Breast epithelium (tissue), 4 donors: ENCODE measurements around the gene UACA. TPM values are rescaled to one million over a fixed set of nuclear protein-coding genes. Genes with fewer than 3 reads are reported as not detected.

Source experiments
- DNase-seq, 2 donors: peaks; one replicate each; pipeline ENCODE4 v3.0.0-alpha.2; 2019; ENCODE audit warnings: low spot score in 2 of 2
- H3K27ac ChIP-seq, 2 donors: fragments of 200-600 bp; sonication (generic) in 1 of 2; one replicate each; pipeline ENCODE4 v1.5.1; 2016 to 2019; ENCODE audit warnings: mild to moderate bottlenecking in 1 of 2
- H3K27me3 ChIP-seq, 2 donors: fragments of 200-600 bp; sonication (generic) in 1 of 2; one replicate each; pipeline versions ENCODE4 v1.5.1 to v1.6.0; 2017 to 2019; ENCODE audit warnings: control low read depth in 1 of 2, mild to moderate bottlenecking in 1 of 2
- H3K36me3 ChIP-seq: fragments of 200-600 bp; one replicate; pipeline ENCODE4 v1.5.1; 2019
- H3K4me1 ChIP-seq, 2 donors: fragments of 200-600 bp; sonication (generic); one replicate each; pipeline ENCODE4 v1.5.1; 2016 to 2019; ENCODE audit warnings: control low read depth in 1 of 2
- H3K4me3 ChIP-seq, 3 donors: fragments of 200-600 bp; sonication (generic); 1 replicate in 2 of 3; 2 replicates in 1 of 3; pipeline ENCODE4 v1.5.1; 2016 to 2019; ENCODE audit warnings: mild to moderate bottlenecking in 3 of 3, moderate library complexity in 2 of 3
- H3K9me3 ChIP-seq, 2 donors: fragments of 200-600 bp; sonication (generic) in 1 of 2; one replicate each; pipeline ENCODE4 v1.5.1; 2016 to 2019; ENCODE audit warnings: control low read depth in 1 of 2
- POLR2A ChIP-seq: fragments of 450-650 bp; IDR thresholded peaks from one replicate; pipeline ENCODE4 v1.6.1; 2016; ENCODE audit warnings: antibody characterized with exemption, mild to moderate bottlenecking, moderate library complexity
- POLR2AphosphoS5 ChIP-seq, 3 donors: sonication (generic); formaldehyde crosslinking; IDR thresholded peaks; one replicate each; pipeline ENCODE4 v1.6.1; 2017; ENCODE audit warnings: antibody characterized with exemption in 3 of 3
- intact Hi-C: fragments of 100-400 bp; cut with DNase I; formaldehyde crosslinking; loops from one replicate; pipeline ENCODE4 v1.15.1; 2023; ENCODE audit warnings: low total_unique reads
- total RNA-seq, 3 donors: library from RNA; depleted of rRNA; stranded (reverse); fragments of >200 nt; gene quantifications; one replicate each; pipeline ENCODE4 v1.1.0, GENCODE V29; 2016
- TF ChIP-seq, protein P1 (sequence below), 3 donors: fragments of 450-650 bp; IDR thresholded peaks; one replicate each; pipeline ENCODE4 v1.5.1; 2016 to 2017; ENCODE audit warnings: antibody characterized with exemption in 3 of 3, mild to moderate bottlenecking in 3 of 3, moderate library complexity in 3 of 3

The UACA gene
- total RNA-seq, 3 donors from 2014 or later = 68.5 to 144 (median 71.7) TPM

DNA sequence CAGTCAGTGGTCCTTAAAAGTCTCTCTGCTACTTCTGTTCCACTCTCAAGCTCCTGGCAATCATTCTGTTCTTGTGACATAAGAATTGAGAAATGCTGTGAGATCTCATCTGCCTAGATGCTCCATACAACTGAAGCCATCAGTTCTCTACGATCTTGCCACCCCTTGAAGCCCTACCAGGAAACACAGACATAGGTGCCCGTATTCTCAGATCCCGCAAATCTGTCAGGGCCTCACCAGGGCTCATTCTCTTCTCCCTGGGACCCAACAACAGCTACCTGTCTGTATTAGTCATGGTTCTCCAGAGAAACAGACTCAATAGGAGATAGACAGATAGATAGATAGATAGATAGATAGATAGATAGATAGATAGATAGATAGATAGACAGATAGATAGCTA, 149.1 kb downstream of the UACA start:
- Histone ChIP-seq H3K9me3 (no peaks in the 10 kb centered on the region), H3K36me3 (no peaks in the 10 kb centered on the region)
- DNase-seq = no peak

DNA sequence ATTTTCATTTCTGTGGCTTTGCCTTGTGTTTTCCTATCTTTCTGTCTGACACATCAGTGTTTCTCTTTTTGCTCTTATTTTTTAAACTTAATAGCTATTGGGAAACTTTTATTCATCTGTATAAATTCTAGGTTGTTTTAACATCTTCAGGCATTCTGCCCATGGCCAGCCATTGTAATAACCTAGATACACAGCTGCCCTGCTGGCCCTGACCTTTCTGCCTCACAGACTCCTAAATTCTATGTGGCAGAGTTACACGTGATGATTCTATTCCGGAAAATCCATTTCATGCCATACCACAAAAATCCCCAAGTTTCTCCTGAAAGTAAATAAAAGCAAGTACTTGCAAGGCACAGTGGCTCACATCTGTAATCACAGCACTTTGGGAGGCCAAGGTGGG, 150.1 kb downstream of the UACA start:
- Histone ChIP-seq H3K4me1 (no peaks in the 10 kb centered on the region), H3K27ac (no peak overlapping the region), H3K9me3 (no peaks in the 10 kb centered on the region), H3K4me3 (no peak overlapping the region), H3K36me3 (no peaks in the 10 kb centered on the region), H3K27me3 (no peaks in the 10 kb centered on the region)
- intact Hi-C loops = no loop called here
- TF ChIP-seq, protein P1, sequence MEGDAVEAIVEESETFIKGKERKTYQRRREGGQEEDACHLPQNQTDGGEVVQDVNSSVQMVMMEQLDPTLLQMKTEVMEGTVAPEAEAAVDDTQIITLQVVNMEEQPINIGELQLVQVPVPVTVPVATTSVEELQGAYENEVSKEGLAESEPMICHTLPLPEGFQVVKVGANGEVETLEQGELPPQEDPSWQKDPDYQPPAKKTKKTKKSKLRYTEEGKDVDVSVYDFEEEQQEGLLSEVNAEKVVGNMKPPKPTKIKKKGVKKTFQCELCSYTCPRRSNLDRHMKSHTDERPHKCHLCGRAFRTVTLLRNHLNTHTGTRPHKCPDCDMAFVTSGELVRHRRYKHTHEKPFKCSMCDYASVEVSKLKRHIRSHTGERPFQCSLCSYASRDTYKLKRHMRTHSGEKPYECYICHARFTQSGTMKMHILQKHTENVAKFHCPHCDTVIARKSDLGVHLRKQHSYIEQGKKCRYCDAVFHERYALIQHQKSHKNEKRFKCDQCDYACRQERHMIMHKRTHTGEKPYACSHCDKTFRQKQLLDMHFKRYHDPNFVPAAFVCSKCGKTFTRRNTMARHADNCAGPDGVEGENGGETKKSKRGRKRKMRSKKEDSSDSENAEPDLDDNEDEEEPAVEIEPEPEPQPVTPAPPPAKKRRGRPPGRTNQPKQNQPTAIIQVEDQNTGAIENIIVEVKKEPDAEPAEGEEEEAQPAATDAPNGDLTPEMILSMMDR (IDR thresholded peaks at IDR 0.05) = no peak
- no peak for TF ChIP-seq POLR2A
- no peak for TF ChIP-seq POLR2AphosphoS5 (IDR thresholded peaks at IDR 0.05)
- DNase-seq = no peak

More for the DNA sequence above, 149.1 kb downstream of the UACA start:
- H3K27ac ChIP-seq = no peak overlapping the region
- no peak for TF ChIP-seq POLR2A
- no peak overlapping the region for H3K4me3 ChIP-seq
- intact Hi-C loops = no loop called here
- no peaks in the 10 kb centered on the region for H3K27me3 ChIP-seq
- H3K4me1 ChIP-seq = no peaks in the 10 kb centered on the region

DNA sequence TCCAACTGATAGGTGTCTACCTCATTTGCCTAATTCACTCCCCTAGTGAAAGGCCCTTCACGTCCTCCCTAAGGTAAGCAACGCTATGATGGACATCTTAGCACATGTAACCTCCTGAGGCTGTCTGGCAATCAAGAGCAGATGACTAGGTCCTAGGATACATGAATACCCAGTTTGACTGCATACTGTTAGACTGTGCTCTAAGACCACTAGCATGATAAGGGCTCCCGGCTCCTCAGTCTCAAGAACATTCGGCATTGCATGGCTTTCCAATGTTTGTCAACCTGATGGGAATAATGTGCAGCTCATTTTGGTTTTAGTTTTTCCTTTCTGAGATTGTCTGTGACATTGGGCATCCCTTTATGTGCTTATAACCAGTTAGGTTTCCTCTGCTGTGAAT, 152.1 kb downstream of the UACA start:
- TF ChIP-seq POLR2AphosphoS5 (IDR thresholded peaks at IDR 0.05) (no peak), POLR2A (no peak)
- TF ChIP-seq, protein P1 (IDR thresholded peaks at IDR 0.05) = no peak
- no peaks in the 10 kb centered on the region for H3K9me3 ChIP-seq
- intact Hi-C loops = no loop called here

DNA sequence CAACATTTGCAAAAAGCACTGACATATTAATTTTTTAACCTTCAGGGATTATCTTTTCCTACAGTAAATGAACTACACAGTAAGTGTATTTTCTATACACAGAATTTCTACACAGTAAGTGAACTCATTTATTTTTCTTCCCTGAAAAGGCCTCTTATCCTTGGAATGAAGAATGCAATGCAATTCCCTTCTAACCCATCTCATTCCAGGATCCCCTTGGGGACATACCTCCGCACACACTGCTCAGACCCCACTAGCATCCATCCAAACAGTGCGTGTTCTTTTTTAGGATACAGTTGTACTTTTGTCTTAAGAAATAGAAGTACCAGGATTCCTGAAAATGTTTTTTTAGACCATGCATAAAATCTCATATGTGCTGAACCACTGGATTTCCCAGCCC, 152.8 kb downstream of the UACA start:
- H3K4me3 ChIP-seq = no peak overlapping the region
- no peak overlapping the region for H3K27ac ChIP-seq
- no peak for TF ChIP-seq POLR2A
- H3K27me3 ChIP-seq = no peaks in the 10 kb centered on the region
- intact Hi-C loops = no loop called here
- no peak for DNase-seq
- H3K4me1 ChIP-seq = peaks cover 0 to under 1% of the 10 kb centered on the region in 2 donors
- H3K36me3 ChIP-seq = no peaks in the 10 kb centered on the region
- no peaks in the 10 kb centered on the region for H3K9me3 ChIP-seq

More for the DNA sequence above, 152.1 kb downstream of the UACA start:
- no peaks in the 10 kb centered on the region for H3K36me3 ChIP-seq
- no peaks in the 10 kb centered on the region for H3K27me3 ChIP-seq
- DNase-seq = no peak
- H3K4me1 ChIP-seq = no peaks in the 10 kb centered on the region
- no peak overlapping the region for H3K27ac ChIP-seq
- H3K4me3 ChIP-seq = no peak overlapping the region

DNA sequence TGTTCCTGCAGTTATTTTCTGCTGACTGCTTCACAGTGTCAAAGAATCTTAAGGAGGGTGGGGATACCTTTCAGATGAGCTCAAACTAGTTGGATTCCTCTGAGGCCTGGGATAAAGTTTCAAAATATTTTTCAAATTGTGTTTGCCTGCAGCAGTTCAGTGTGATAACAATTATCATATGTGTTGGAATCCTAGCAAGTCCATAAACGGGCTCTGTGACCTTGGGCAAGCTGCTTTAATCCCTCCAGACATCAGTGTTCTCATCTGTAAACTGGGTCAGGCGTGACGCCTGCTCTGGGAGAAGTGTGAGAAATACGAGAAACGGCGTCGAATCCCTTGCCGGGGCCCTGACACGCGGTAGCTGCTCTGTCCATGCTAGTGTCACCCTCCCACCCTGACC, 153.5 kb downstream of the UACA start:
- TF ChIP-seq POLR2A = no peak
- TF ChIP-seq, protein P1 (IDR thresholded peaks at IDR 0.05) = no peak
- no peak for TF ChIP-seq POLR2AphosphoS5 (IDR thresholded peaks at IDR 0.05)
- Histone ChIP-seq H3K27ac (no peak overlapping the region), H3K36me3 (no peaks in the 10 kb centered on the region), H3K27me3 (no peaks in the 10 kb centered on the region), H3K9me3 (no peaks in the 10 kb centered on the region), H3K4me1 (peaks cover 0 to 7% of the 10 kb centered on the region in 2 donors), H3K4me3 (no peak overlapping the region)
- no peak for DNase-seq
- intact Hi-C loops = no loop called here

DNA sequence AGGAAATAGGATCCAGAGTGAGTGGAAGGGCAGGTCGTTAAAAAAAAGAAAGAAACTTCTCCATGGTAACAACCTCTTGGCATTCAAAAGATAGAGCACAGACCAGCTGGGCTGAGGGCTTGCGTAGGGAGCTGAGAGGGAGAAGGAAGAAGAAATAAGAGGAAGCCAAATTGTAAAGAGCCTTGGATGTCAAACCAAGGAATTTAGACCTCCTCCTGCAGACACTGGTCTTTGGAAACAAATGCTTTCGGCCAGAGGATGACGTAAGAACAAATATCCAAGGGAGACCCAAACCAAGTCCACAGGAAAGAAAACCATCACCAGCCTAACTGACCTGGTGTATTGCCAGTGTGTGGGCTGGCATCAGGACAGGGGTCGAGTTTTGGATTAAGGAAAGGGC, 155.2 kb downstream of the UACA start:
- Histone ChIP-seq H3K4me3 (no peak overlapping the region), H3K9me3 (no peaks in the 10 kb centered on the region), H3K4me1 (peaks cover 0 to 15% of the 10 kb centered on the region in 2 donors), H3K27me3 (no peaks in the 10 kb centered on the region), H3K27ac (no peak overlapping the region), H3K36me3 (no peaks in the 10 kb centered on the region)
- intact Hi-C loops = no loop called here
- TF ChIP-seq POLR2A = no peak
- no peak for TF ChIP-seq POLR2AphosphoS5 (IDR thresholded peaks at IDR 0.05)
- TF ChIP-seq, protein P1 (IDR thresholded peaks at IDR 0.05) = no peak
- no peak for DNase-seq
